ENCODE measurements around the gene GEMIN4. TPM values are rescaled to one million over a fixed set of nuclear protein-coding genes. Genes with fewer than 3 reads are reported as not detected.

The GEMIN4 gene
- total and polyA plus RNA-seq, 2 experiments from 2014 or later, result 14.1 to 45.0 TPM

- TF ChIP-seq, protein P1, sequence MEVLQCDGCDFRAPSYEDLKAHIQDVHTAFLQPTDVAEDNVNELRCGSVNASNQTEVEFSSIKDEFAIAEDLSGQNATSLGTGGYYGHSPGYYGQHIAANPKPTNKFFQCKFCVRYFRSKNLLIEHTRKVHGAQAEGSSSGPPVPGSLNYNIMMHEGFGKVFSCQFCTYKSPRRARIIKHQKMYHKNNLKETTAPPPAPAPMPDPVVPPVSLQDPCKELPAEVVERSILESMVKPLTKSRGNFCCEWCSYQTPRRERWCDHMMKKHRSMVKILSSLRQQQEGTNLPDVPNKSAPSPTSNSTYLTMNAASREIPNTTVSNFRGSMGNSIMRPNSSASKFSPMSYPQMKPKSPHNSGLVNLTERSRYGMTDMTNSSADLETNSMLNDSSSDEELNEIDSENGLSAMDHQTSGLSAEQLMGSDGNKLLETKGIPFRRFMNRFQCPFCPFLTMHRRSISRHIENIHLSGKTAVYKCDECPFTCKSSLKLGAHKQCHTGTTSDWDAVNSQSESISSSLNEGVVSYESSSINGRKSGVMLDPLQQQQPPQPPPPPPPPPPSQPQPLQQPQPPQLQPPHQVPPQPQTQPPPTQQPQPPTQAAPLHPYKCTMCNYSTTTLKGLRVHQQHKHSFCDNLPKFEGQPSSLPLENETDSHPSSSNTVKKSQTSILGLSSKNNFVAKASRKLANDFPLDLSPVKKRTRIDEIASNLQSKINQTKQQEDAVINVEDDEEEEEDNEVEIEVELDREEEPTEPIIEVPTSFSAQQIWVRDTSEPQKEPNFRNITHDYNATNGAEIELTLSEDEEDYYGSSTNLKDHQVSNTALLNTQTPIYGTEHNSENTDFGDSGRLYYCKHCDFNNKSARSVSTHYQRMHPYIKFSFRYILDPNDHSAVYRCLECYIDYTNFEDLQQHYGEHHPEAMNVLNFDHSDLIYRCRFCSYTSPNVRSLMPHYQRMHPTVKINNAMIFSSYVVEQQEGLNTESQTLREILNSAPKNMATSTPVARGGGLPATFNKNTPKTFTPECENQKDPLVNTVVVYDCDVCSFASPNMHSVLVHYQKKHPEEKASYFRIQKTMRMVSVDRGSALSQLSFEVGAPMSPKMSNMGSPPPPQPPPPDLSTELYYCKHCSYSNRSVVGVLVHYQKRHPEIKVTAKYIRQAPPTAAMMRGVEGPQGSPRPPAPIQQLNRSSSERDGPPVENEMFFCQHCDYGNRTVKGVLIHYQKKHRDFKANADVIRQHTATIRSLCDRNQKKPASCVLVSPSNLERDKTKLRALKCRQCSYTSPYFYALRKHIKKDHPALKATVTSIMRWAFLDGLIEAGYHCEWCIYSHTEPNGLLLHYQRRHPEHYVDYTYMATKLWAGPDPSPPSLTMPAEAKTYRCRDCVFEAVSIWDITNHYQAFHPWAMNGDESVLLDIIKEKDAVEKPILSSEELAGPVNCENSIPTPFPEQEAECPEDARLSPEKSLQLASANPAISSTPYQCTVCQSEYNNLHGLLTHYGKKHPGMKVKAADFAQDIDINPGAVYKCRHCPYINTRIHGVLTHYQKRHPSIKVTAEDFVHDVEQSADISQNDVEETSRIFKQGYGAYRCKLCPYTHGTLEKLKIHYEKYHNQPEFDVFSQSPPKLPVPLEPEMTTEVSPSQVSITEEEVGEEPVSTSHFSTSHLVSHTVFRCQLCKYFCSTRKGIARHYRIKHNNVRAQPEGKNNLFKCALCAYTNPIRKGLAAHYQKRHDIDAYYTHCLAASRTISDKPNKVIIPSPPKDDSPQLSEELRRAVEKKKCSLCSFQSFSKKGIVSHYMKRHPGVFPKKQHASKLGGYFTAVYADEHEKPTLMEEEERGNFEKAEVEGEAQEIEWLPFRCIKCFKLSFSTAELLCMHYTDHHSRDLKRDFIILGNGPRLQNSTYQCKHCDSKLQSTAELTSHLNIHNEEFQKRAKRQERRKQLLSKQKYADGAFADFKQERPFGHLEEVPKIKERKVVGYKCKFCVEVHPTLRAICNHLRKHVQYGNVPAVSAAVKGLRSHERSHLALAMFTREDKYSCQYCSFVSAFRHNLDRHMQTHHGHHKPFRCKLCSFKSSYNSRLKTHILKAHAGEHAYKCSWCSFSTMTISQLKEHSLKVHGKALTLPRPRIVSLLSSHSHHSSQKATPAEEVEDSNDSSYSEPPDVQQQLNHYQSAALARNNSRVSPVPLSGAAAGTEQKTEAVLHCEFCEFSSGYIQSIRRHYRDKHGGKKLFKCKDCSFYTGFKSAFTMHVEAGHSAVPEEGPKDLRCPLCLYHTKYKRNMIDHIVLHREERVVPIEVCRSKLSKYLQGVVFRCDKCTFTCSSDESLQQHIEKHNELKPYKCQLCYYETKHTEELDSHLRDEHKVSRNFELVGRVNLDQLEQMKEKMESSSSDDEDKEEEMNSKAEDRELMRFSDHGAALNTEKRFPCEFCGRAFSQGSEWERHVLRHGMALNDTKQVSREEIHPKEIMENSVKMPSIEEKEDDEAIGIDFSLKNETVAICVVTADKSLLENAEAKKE (CRISPR knock-in tag; IDR thresholded peaks at IDR 0.05), result no peak
- TF ChIP-seq NANOG (IDR thresholded peaks at IDR 0.05; ENCODE audit: borderline replicate concordance), result no peak
- no peak for TF ChIP-seq POLR2AphosphoS5 (IDR thresholded peaks at IDR 0.05; ENCODE audit: low read depth)
- TF ChIP-seq STAT1 (IDR thresholded peaks at IDR 0.05; ENCODE audit: unreplicated experiment), result no peak
- no peak for TF ChIP-seq CTCF (conservative IDR thresholded peaks at IDR 0.05; ENCODE audit: low read depth in 2 of 2)
- no peak for TF ChIP-seq JUNB (IDR thresholded peaks at IDR 0.05; ENCODE audit: unreplicated experiment)
These were observed 8.3 kb upstream of the GEMIN4 start (continued) for GRCh38 chr17:760371-760770.

GRCh38 chr17:759964-760363 lies 7.9 kb upstream of the GEMIN4 start:
- Mint-ChIP-seq H3K9me3 (no peaks in the 10 kb centered on the region; the same call in 2 of the 3 replicates), H3K4me1 (peaks cover 12% of the 10 kb centered on the region), H3K27me3 (ENCODE audit: insufficient read depth, low read depth, poor library complexity) (peaks cover 6% of the 10 kb centered on the region), H3K36me3 (ENCODE audit: low read depth) (peaks cover 76% of the 10 kb centered on the region), H3K4me3 (no peak overlapping the region), H3K27ac (no peak overlapping the region)
- no peaks in the 10 kb centered on the region for H3K27me3 ChIP-seq (ENCODE audit: insufficient read depth)
- ATAC-seq, result no peak
- no peaks in the 10 kb centered on the region for H3K79me2 ChIP-seq (replicated peaks; ENCODE audit: insufficient read depth)
- H3K27ac ChIP-seq (ENCODE audit: low read depth), result no peak overlapping the region
- H3K36me3 ChIP-seq (ENCODE audit: insufficient read depth), result peaks cover 24% of the 10 kb centered on the region
- H3F3A ChIP-seq (replicated peaks; ENCODE audit: low read depth), result no peaks in the 10 kb centered on the region
- H3K9me2 ChIP-seq (ENCODE audit: insufficient read depth), result no peaks in the 10 kb centered on the region
- no peak overlapping the region for H3K4me3 ChIP-seq
- H4K20me1 ChIP-seq (replicated peaks; ENCODE audit: insufficient read depth), result no peaks in the 10 kb centered on the region
- DNase-seq (ENCODE audit: low spot score), result no peak
- H2AFZ ChIP-seq, result no peak overlapping the region
- H3K4me1 ChIP-seq (ENCODE audit: insufficient read depth), result no peaks in the 10 kb centered on the region
- no peak overlapping the region for H3K4me2 ChIP-seq
- no peak for TF ChIP-seq EZH2phosphoT487 (IDR thresholded peaks at IDR 0.05; ENCODE audit: unreplicated experiment)
- TF ChIP-seq POLR2AphosphoS5 (IDR thresholded peaks at IDR 0.05; ENCODE audit: low read depth), result no peak
- TF ChIP-seq, protein P2, sequence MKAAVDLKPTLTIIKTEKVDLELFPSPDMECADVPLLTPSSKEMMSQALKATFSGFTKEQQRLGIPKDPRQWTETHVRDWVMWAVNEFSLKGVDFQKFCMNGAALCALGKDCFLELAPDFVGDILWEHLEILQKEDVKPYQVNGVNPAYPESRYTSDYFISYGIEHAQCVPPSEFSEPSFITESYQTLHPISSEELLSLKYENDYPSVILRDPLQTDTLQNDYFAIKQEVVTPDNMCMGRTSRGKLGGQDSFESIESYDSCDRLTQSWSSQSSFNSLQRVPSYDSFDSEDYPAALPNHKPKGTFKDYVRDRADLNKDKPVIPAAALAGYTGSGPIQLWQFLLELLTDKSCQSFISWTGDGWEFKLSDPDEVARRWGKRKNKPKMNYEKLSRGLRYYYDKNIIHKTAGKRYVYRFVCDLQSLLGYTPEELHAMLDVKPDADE (IDR thresholded peaks at IDR 0.05), result no peak
- no peak for TF ChIP-seq ZNF331 (CRISPR knock-in tag; IDR thresholded peaks at IDR 0.05; ENCODE audit: low read depth)
- no peak for TF ChIP-seq CREB1 (CRISPR knock-in tag; IDR thresholded peaks at IDR 0.05; ENCODE audit: low read depth)
- TF ChIP-seq CTCF (conservative IDR thresholded peaks at IDR 0.05; ENCODE audit: low read depth in 2 of 2), result no peak
- no peak for TF ChIP-seq STAT1 (IDR thresholded peaks at IDR 0.05; ENCODE audit: unreplicated experiment)
- no peak for TF ChIP-seq JUNB (IDR thresholded peaks at IDR 0.05; ENCODE audit: unreplicated experiment)
